WTC11 (cell line): ENCODE data around the gene MYBPC2. TPM values are rescaled to one million over a fixed set of nuclear protein-coding genes. Genes with fewer than 3 reads are reported as not detected.

Experiments used
- ATAC-seq: fragments of 200-7000 bp; cut with Tn5 transposase; 2 replicates; pipeline ENCODE4 v1.10.0; 2021; ENCODE audit warnings: mild to moderate bottlenecking, moderate library complexity
- CTCF ChIA-PET: fragments of 300-600 bp; sonication (Branson Sonifier 250); formaldehyde crosslinking; loops from one replicate; lab custom pipeline; 2021; ENCODE audit warnings: antibody characterized with exemption; lab: Charles Lee
- POLR2A ChIA-PET: fragments of 350-600 bp; sonication (Branson Sonifier 250); formaldehyde crosslinking; loops from one replicate; lab custom pipeline; 2021; ENCODE audit warnings: antibody characterized with exemption; lab: Charles Lee
- DNase-seq: peaks from one replicate; pipeline ENCODE4 v3.0.0; 2021; ENCODE audit warnings: low spot score
- H3K27ac Mint-ChIP-seq: 2 replicates; pipeline ENCODE4 v1.8.0; 2021; ENCODE audit warnings: mixed read lengths
- H3K27me3 Mint-ChIP-seq: 2 replicates; pipeline ENCODE4 v1.8.0; 2021; ENCODE audit warnings: low read depth, mild to moderate bottlenecking, moderate library complexity, mixed read lengths
- H3K36me3 Mint-ChIP-seq: 2 replicates; pipeline ENCODE4 v1.8.0; 2021; ENCODE audit warnings: mixed read lengths
- H3K4me1 Mint-ChIP-seq: 2 replicates; pipeline ENCODE4 v1.8.0; 2022; ENCODE audit warnings: mixed read lengths
- H3K4me3 Mint-ChIP-seq: 2 replicates; pipeline ENCODE4 v1.8.0; 2021; ENCODE audit warnings: mild to moderate bottlenecking, moderate library complexity, mixed read lengths
- H3K9me3 Mint-ChIP-seq: 2 replicates; pipeline ENCODE4 v1.8.0; 2021; ENCODE audit warnings: mixed read lengths
- AFF4 ChIP-seq: sonication (generic); formaldehyde crosslinking; IDR thresholded peaks from 2 replicates; pipeline ENCODE4 v1.8.1; 2023; ENCODE audit warnings: mild to moderate bottlenecking, missing genetic modification reagents, borderline replicate concordance
- ATF3 ChIP-seq: sonication (generic); formaldehyde crosslinking; conservative IDR thresholded peaks from 2 replicates; pipeline ENCODE4 v1.8.1; 2022; ENCODE audit warnings: mild to moderate bottlenecking, missing genetic modification reagents
- CDX4 ChIP-seq: fragments of 250-450 bp; sonication (Bioruptor Pico); IDR thresholded peaks from 2 replicates; pipeline ENCODE4 v1.9.0; 2021; ENCODE audit warnings: moderate library complexity, mild to moderate bottlenecking, inconsistent platforms, borderline replicate concordance
- CREB1 ChIP-seq: sonication (generic); formaldehyde crosslinking; IDR thresholded peaks from 2 replicates; pipeline ENCODE4 v1.8.0; 2023; ENCODE audit warnings: mild to moderate bottlenecking, missing genetic modification reagents
- CREM ChIP-seq: sonication (generic); formaldehyde crosslinking; IDR thresholded peaks from 2 replicates; pipeline ENCODE4 v1.8.1; 2022; ENCODE audit warnings: mild to moderate bottlenecking, missing genetic modification reagents, moderate library complexity
- ESRRA ChIP-seq: sonication (generic); formaldehyde crosslinking; IDR thresholded peaks from 2 replicates; pipeline ENCODE4 v1.8.1; 2022; ENCODE audit warnings: mild to moderate bottlenecking, missing genetic modification reagents, borderline replicate concordance
- ETV6 ChIP-seq: sonication (generic); formaldehyde crosslinking; IDR thresholded peaks from 2 replicates; pipeline ENCODE4 v1.8.1; 2022; ENCODE audit warnings: mild to moderate bottlenecking, missing genetic modification reagents
- FOXK1 ChIP-seq: sonication (generic); formaldehyde crosslinking; IDR thresholded peaks from 2 replicates; pipeline ENCODE4 v1.8.0; 2022; ENCODE audit warnings: mild to moderate bottlenecking, moderate library complexity, missing genetic modification reagents
- GABPB1 ChIP-seq: sonication (generic); formaldehyde crosslinking; IDR thresholded peaks from 2 replicates; pipeline ENCODE4 v1.8.1; 2023; ENCODE audit warnings: mild to moderate bottlenecking, missing genetic modification reagents
- GTF2I ChIP-seq: fragments of 250-450 bp; sonication (Bioruptor Pico); conservative IDR thresholded peaks from 2 replicates; pipeline ENCODE4 v1.4.0; 2021; ENCODE audit warnings: mild to moderate bottlenecking
- HMGA2 ChIP-seq: fragments of 250-450 bp; sonication (Bioruptor Pico); IDR thresholded peaks from 2 replicates; pipeline ENCODE4 v1.4.0; 2021; ENCODE audit warnings: mild to moderate bottlenecking, moderate library complexity
- KAT7 ChIP-seq: sonication (generic); formaldehyde crosslinking; IDR thresholded peaks from 2 replicates; pipeline ENCODE4 v1.8.1; 2023; ENCODE audit warnings: missing genetic modification reagents, mild to moderate bottlenecking, borderline replicate concordance
- MXD4 ChIP-seq: fragments of 250-450 bp; sonication (Bioruptor Pico); IDR thresholded peaks from 2 replicates; pipeline ENCODE4 v1.8.0; 2021; ENCODE audit warnings: mild to moderate bottlenecking, moderate library complexity, borderline replicate concordance
- NFE2L1 ChIP-seq: sonication (generic); formaldehyde crosslinking; IDR thresholded peaks from 2 replicates; pipeline ENCODE4 v1.8.1; 2023; ENCODE audit warnings: missing genetic modification reagents
- NR3C1 ChIP-seq: sonication (generic); formaldehyde crosslinking; conservative IDR thresholded peaks from 2 replicates; pipeline ENCODE4 v1.8.1; 2023; ENCODE audit warnings: low read depth, mild to moderate bottlenecking, missing genetic modification reagents
- PRRX2 ChIP-seq: fragments of 250-450 bp; sonication (Bioruptor Pico); IDR thresholded peaks from 2 replicates; pipeline ENCODE4 v1.8.0; 2021; ENCODE audit warnings: mild to moderate bottlenecking
- SMAD3 ChIP-seq: sonication (generic); formaldehyde crosslinking; IDR thresholded peaks from 2 replicates; pipeline ENCODE4 v1.8.0; 2022; ENCODE audit warnings: missing genetic modification reagents, mild to moderate bottlenecking, borderline replicate concordance
- TEAD1 ChIP-seq: sonication (generic); formaldehyde crosslinking; IDR thresholded peaks from 2 replicates; pipeline ENCODE4 v1.8.0; 2022; ENCODE audit warnings: mild to moderate bottlenecking, missing genetic modification reagents
- USF1 ChIP-seq: sonication (generic); formaldehyde crosslinking; IDR thresholded peaks from 2 replicates; pipeline ENCODE4 v1.8.0; 2022; ENCODE audit warnings: mild to moderate bottlenecking, missing genetic modification reagents
- ZBTB21 ChIP-seq: sonication (generic); formaldehyde crosslinking; IDR thresholded peaks from 2 replicates; pipeline ENCODE4 v1.8.1; 2023; ENCODE audit warnings: mild to moderate bottlenecking, missing genetic modification reagents, borderline replicate concordance
- ZMAT4 ChIP-seq: fragments of 250-450 bp; sonication (Bioruptor Pico); IDR thresholded peaks from 2 replicates; pipeline ENCODE4 v1.9.0; 2021; ENCODE audit warnings: mild to moderate bottlenecking
- ZNF263 ChIP-seq: sonication (generic); formaldehyde crosslinking; IDR thresholded peaks from 2 replicates; pipeline ENCODE4 v1.8.1; 2022; ENCODE audit warnings: low read depth, mild to moderate bottlenecking, moderate library complexity, missing genetic modification reagents
- ZNF416 ChIP-seq: fragments of 250-450 bp; sonication (Bioruptor Pico); IDR thresholded peaks from 2 replicates; pipeline ENCODE4 v1.9.0; 2021; ENCODE audit warnings: mild to moderate bottlenecking, inconsistent platforms
- total RNA-seq: library from RNA; stranded (reverse); gene quantifications from 3 replicates; pipeline ENCODE4 v1.2.3, GENCODE V29; 2021

MYBPC2 gene
- total RNA-seq, 1 experiment from 2014 or later: 2.6 TPM

- TF ChIP-seq ATF3 (CRISPR knock-in tag) (no peak), ZNF416 (CRISPR knock-in tag) (no peak)
Observed at GRCh38 chr19:50453243-50453642, 20.6 kb downstream of the MYBPC2 start (continued).

GRCh38 chr19:50455992-50456391 lies 23.3 kb downstream of the MYBPC2 start:
- no peak for DNase-seq
- H3K36me3 Mint-ChIP-seq: no peaks in the 10 kb centered on the region
- peaks cover 9% of the 10 kb centered on the region for H3K9me3 Mint-ChIP-seq
- CTCF ChIA-PET: interaction anchor here (2.5 kb wide), 1 partner anchor 10 kb away, joined by 13 read pairs; no protein-coding TSS in a partner anchor
- no peak overlapping the region for H3K4me3 Mint-ChIP-seq
- H3K27me3 Mint-ChIP-seq: no peaks in the 10 kb centered on the region
- TF ChIP-seq FOXK1 (CRISPR knock-in tag) (no peak), ESRRA (CRISPR knock-in tag) (no peak), NFE2L1 (CRISPR knock-in tag) (no peak), GTF2I (CRISPR knock-in tag) (no peak), GABPB1 (no peak), ETV6 (CRISPR knock-in tag) (no peak), CREB1 (CRISPR knock-in tag) (no peak), HMGA2 (no peak), ZNF416 (CRISPR knock-in tag) (no peak), TEAD1 (CRISPR knock-in tag) (no peak), KAT7 (CRISPR knock-in tag) (no peak), PRRX2 (CRISPR knock-in tag) (no peak), ZMAT4 (CRISPR knock-in tag) (no peak), CDX4 (CRISPR knock-in tag) (no peak), ZNF263 (CRISPR knock-in tag) (no peak), CREM (CRISPR knock-in tag) (no peak), ZBTB21 (no peak), NR3C1 (CRISPR knock-in tag) (no peak), SMAD3 (CRISPR knock-in tag) (no peak)
- no peak for ATAC-seq
- no peak overlapping the region for H3K27ac Mint-ChIP-seq
- H3K4me1 Mint-ChIP-seq: peaks cover 2% of the 10 kb centered on the region; the same call in 1 of the 2 replicates
- POLR2A ChIA-PET: no interaction called here

- Mint-ChIP-seq H3K27me3 (no peaks in the 10 kb centered on the region), H3K4me3 (no peak overlapping the region), H3K36me3 (no peaks in the 10 kb centered on the region), H3K27ac (no peak overlapping the region), H3K4me1 (no peaks in the 10 kb centered on the region), H3K9me3 (peaks cover 9% of the 10 kb centered on the region)
- ATAC-seq: no peak
- CTCF ChIA-PET: interaction anchor here (1.6 to 2.5 kb wide), 3 partner anchors 9 to 100 kb away, joined by 3 to 13 read pairs (median 12); no protein-coding TSS in a partner anchor
- no peak for DNase-seq
- POLR2A ChIA-PET: no interaction called here
- TF ChIP-seq AFF4 (CRISPR knock-in tag): no peak
- TF ChIP-seq MXD4 (CRISPR knock-in tag): no peak
- no peak for TF ChIP-seq USF1 (CRISPR knock-in tag)
- no peak for TF ChIP-seq ESRRA (CRISPR knock-in tag)
Observed at GRCh38 chr19:50457300-50457699, 24.6 kb downstream of the MYBPC2 start.
